ENCODE results near the gene PLEKHH1.

The PLEKHH1 gene

DNA sequence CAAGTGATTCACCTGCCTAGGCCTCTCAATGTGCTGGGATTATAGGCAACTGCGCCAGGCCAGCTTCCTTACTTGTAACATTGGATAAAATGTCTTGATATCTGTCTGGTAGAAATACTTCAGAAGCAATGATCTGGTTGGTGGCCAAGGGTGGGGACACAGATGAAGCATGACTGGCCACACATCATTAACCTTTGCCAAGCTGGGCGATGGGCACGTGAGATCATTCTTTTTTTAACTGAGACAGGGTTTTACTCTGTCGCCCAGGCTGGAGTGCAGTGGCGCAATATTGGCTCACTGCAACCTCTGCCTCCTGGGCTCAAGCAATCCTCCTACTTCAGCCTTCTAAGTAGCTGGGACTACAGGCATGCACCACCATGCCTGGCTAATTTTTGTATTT lies 31.1 kb downstream of the PLEKHH1 start:
- TF ChIP-seq, protein P1, sequence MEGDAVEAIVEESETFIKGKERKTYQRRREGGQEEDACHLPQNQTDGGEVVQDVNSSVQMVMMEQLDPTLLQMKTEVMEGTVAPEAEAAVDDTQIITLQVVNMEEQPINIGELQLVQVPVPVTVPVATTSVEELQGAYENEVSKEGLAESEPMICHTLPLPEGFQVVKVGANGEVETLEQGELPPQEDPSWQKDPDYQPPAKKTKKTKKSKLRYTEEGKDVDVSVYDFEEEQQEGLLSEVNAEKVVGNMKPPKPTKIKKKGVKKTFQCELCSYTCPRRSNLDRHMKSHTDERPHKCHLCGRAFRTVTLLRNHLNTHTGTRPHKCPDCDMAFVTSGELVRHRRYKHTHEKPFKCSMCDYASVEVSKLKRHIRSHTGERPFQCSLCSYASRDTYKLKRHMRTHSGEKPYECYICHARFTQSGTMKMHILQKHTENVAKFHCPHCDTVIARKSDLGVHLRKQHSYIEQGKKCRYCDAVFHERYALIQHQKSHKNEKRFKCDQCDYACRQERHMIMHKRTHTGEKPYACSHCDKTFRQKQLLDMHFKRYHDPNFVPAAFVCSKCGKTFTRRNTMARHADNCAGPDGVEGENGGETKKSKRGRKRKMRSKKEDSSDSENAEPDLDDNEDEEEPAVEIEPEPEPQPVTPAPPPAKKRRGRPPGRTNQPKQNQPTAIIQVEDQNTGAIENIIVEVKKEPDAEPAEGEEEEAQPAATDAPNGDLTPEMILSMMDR (IDR thresholded peaks at IDR 0.05; ENCODE audit: low read depth, low read length), result no peak
- no peak for DNase-seq (ENCODE audit: extremely low read depth, low read depth)

DNA sequence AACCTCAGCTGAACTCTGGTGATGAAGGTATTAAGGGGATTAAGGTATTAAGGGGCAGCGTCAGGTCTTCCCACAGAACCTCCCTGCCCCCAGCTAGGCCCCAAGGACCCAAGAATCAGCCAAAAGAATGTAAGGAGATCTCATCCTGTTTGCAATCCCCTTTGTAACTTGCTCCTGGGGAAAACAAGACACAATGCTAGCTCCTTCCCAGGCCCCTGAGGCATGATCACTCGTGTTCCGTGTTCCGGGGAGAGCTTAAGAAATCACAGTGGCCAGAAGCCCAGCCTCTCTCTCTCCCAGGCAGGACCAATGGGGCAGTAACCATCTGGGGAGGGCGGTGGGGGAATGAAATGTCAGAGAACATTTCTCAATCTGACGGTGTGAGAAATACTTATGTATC lies 33.8 kb downstream of the PLEKHH1 start:
- TF ChIP-seq, protein P1 (IDR thresholded peaks at IDR 0.05; ENCODE audit: low read depth, low read length), result no peak

GRCh38 chr14:67567654-67568053 lies 34.6 kb downstream of the PLEKHH1 start:
- DNase-seq (ENCODE audit: extremely low read depth, low read depth), result no peak
- TF ChIP-seq, protein P1 (IDR thresholded peaks at IDR 0.05; ENCODE audit: low read depth, low read length), result no peak

More for the DNA sequence above, 33.8 kb downstream of the PLEKHH1 start:
- DNase-seq (ENCODE audit: extremely low read depth, low read depth), result no peak

- TF ChIP-seq, protein P1 (IDR thresholded peaks at IDR 0.05; ENCODE audit: low read depth, low read length), result no peak
- DNase-seq (ENCODE audit: extremely low read depth, low read depth), result no peak
Observed at GRCh38 chr14:67569011-67569650, 36.0 kb downstream of the PLEKHH1 start.

DNA sequence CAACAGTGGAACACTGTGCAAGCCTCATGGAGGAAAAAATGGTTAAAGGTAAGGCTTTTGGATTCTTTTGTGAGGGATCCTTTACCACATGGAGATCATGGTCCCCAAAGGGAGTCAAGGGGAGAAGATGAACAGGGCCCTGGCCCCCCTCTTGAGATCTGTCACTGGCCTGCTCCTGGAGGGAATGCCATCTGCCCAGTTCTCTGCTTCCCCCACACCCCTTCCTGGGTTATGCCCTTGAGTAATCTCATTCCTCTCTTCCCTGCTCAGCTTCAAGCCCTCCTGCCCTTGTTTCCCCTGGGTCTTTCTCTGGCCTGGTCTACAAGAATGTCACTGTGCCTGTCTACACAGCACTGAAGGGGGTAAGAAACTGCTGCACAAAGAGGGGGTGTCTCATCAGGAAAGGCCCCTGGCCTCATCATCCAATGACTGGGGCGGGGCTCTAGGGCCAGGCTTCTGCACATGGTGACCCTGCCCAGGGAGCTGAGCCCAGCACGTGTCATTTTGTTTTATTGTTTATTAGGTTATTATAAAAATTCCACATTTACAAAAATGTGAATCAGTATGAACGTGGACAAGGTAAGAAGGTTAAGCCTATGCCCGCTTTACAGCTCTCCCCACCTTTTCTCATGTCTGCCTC lies 36.7 kb downstream of the PLEKHH1 start:
- DNase-seq (ENCODE audit: extremely low read depth, low read depth), result no peak
- TF ChIP-seq, protein P1 (IDR thresholded peaks at IDR 0.05; ENCODE audit: low read depth, low read length), result no peak

DNA sequence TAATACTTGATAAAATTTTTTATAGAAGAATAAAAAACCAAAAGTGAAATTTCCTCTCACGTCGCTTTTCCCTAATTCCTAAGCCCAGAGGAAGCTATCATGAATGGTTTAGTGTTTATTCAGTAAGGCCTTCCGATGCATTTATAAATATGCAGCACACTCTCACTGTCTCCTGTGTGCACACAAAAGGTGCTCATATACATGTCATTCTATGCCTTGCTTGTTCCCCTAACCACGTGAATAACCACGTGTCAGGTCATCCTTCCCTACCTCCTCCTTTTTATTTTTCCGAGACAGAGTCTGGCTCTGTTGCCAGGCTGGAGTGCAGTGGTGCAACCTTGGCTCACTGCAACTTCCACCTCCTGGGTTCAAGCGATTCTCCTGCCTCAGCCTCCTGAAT lies 37.4 kb downstream of the PLEKHH1 start:
- no peak for DNase-seq (ENCODE audit: extremely low read depth, low read depth)
- TF ChIP-seq, protein P1 (IDR thresholded peaks at IDR 0.05; ENCODE audit: low read depth, low read length), result no peak

DNA sequence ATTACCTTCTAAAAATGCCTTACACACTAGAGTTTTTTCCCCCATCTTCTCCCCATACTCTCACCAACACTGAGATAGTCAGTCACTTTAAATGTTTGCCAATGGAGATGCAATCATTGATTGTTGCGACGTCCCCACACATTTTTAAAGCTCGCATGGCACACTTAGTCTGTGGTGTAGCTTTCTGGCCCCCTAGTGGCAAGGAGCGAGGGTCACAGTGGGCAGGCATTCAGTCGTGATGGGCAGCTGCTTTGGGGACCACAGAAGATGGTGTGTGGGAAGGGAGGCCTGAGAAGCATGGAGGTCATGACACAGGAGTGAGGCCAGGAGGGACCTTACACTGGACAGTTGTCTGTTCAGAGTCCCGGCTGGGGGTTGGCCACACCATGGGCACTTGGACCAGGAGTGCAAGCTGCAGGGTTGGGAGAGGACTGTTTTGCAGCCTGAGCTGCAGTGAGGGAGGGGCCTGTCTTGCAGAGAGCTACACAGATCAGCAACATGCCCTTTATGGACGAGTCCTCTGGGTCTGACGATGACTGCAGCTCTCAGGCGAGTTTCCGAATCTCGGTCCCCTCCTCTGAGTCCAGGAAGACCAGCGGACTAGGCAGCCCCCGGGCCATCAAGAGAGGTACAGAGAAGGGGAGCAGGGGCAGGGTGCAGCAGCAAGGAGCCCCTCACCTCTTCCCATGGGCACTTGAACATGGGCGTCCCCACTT lies 38.3 kb downstream of the PLEKHH1 start:
- DNase-seq (ENCODE audit: extremely low read depth, low read depth), result peak; percentile 15
- TF ChIP-seq, protein P1 (IDR thresholded peaks at IDR 0.05; ENCODE audit: low read depth, low read length), result peak; percentile 98

Data from AG09319 (cell line).